GM12875 (cell line): ENCODE measurements around the gene KDM5C.
"Not testable (repeated sequence)": the region's sequence is repeated elsewhere in the genome, so short reads cannot be mapped to it uniquely, and the experiment has no call there.

Experiments
- H3K4me3 ChIP-seq: one replicate; pipeline ENCODE4 v1.5.1; 2011; ENCODE audit warnings: low read depth, low read length, control low read depth
- CTCF ChIP-seq: IDR thresholded peaks from 2 replicates; pipeline ENCODE4 v1.5.1; 2011; ENCODE audit warnings: low read depth, mild to moderate bottlenecking, control low read depth, inconsistent platforms, low read length, moderate library complexity, borderline replicate concordance; ENCODE audit not compliant: insufficient read depth

Gene KDM5C

GRCh38 chrX:53166103-53166502 is 58.9 kb downstream of the KDM5C start:
- H3K4me3 ChIP-seq = no peak overlapping the region
- no peak for TF ChIP-seq CTCF

- H3K4me3 ChIP-seq = not testable (repeated sequence)
These were observed 60.4 kb downstream of the KDM5C start for GRCh38 chrX:53164566-53164965.

- H3K4me3 ChIP-seq = no peak overlapping the region
- TF ChIP-seq CTCF = no peak
These were observed 61.6 kb downstream of the KDM5C start for GRCh38 chrX:53163436-53163835.

- TF ChIP-seq CTCF = no peak
- H3K4me3 ChIP-seq = no peak overlapping the region
These were observed 64.6 kb downstream of the KDM5C start for GRCh38 chrX:53160297-53160983.

GRCh38 chrX:53159184-53159583 is 65.8 kb downstream of the KDM5C start:
- no peak for TF ChIP-seq CTCF
- H3K4me3 ChIP-seq = no peak overlapping the region

- no peak for TF ChIP-seq CTCF
- no peak overlapping the region for H3K4me3 ChIP-seq
These were observed 68.8 kb downstream of the KDM5C start for GRCh38 chrX:53156207-53156596.

- no peak overlapping the region for H3K4me3 ChIP-seq
- TF ChIP-seq CTCF = no peak
These were observed 69.3 kb downstream of the KDM5C start for GRCh38 chrX:53155512-53156206.

- no peak overlapping the region for H3K4me3 ChIP-seq
- no peak for TF ChIP-seq CTCF
These were observed 71.4 kb downstream of the KDM5C start for GRCh38 chrX:53153581-53153980.
